NCI-H2196 (cell line): Measurements from ENCODE around the gene SWSAP1.
"Not testable (repeated sequence)": the region's sequence is repeated elsewhere in the genome, so short reads cannot be mapped to it uniquely, and the experiment has no call there.

ENCODE experiments used
- DNase-seq: peaks from one replicate; lab custom pipeline; 2025; ENCODE audit not compliant: unreplicated experiment; lab: John Stamatoyannopoulos, UW

SWSAP1 gene

DNA sequence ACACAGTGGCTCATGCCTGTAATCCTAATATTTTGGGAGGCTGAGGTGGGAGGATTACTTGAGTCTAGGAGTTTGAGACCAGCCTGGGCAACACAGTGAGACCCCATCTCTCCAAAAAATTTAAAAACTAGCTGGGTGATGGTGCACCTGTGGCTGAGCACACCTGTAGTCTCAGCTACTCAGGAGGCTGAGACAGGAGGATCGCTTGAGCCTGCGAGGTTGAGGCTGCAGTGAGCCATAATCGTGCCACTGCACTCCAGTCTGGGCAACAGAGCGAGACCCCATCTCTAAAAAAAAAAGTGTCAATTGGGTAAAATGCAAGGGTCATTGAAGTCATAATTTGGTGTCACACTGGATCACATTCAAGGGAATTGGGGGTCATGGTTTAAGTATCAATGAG lies 20.4 kb upstream of the SWSAP1 start:
- not testable (repeated sequence) for DNase-seq

DNA sequence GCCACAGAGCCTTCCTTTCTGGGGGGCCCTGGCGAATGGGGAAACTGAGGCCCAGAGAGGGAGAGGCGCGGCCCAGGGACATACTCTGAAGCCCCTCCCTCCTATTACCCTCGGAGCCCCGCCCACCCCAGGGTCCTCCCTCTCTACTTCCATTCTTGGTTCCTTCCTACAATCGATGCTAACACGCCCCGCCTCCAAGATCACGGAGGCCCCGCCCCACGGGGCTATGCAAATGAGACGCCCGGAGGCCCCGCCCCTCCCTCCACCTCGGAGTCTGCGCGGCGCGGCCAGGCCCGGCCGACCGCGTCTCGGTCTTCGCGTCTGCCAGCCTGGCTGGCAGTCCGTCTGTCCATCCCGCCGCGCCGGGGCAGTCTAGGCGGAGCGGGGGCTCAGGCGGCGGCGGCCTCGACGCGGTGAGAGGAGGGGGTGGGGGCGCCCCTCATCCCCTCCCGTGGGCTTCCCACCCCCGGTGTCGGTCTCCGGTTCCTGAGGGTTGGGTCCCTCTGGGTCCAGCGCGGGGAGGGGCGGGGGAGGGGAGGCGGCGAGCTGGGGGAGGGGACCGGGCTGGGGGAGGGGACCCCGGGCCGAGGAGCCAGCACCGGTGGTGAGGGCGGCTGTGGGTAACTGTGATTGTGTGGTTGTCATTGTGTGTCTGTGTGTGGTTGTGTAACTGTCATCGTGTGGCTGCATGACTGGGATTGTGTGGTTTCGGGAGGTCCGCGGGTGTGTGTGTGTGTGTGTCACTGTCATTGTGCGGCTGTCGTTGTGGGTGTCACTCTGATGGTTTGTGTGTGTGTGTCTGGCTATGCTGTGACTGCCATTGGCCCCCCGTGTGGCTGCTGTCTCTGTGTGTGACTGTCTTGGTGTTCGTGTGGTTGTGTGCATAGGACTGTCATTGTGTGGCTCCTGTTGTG lies 19.0 kb upstream of the SWSAP1 start, which contains the start of gene PLPPR2:
Gene PLPPR2 (plus strand): TSS at position 273 of the 914 bp plus-strand sequence. CDS start 2,242 bp downstream, outside the sequence.
- DNase-seq, result peak; percentile 96

DNA sequence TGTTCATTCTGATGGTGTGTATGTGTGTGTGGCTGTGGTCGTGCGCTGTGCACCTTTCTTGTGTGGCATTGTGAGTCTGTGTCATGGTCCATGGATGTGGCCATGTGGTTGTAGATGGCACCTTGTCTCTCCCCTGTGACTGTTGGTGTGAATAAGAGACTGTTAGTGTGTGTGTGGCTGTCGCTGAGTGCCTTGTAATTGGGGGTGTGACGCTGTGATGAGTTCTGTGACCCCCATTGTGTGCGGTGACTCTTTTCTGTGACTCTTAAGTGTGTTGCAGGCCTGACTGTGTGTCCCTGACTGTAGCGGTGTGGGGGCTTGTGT lies 18.4 kb upstream of the SWSAP1 start:
- no peak for DNase-seq

DNA sequence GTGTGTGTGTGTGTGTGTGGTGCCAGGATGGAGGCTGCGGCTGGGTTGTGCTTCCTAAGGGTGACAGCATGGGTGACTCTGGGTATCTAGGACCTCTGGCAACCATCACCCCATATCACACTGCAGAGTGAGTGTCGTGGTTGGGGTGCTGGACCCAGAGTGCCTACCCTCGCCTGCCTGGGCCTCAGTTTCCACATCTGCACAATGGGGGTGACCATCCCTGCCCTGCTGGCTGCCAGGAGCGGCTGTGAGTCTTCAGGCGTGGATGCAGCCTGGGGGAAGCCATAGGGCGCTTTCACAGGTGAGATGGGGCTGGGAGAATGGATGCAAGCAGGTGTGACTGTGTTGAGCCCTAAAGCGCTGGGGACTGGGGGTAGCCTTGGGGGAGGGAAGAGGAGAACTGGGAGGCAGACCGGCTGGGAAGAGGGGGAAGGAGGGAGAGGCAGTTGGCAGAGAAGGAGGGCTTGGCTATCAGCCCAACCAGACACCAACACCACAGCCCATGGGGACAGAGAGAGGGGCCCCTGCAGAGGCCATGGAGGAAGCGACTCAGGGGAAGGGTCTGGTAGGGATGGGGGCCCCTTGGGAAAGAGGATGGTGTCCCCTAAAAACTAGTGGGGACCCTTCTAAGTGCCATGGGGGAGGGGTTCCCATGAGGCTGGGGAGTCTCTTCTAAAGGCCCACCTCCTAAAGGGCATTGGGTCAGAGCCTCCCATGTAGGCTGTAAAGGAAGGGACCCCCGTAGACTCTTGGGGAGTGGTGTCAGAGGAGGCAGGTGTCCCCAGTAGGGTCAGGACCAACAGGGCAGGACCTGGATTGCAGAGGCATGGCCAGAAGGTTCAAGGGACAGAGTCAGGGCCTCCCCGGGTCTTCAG lies 17.6 kb upstream of the SWSAP1 start:
- no peak for DNase-seq

DNA sequence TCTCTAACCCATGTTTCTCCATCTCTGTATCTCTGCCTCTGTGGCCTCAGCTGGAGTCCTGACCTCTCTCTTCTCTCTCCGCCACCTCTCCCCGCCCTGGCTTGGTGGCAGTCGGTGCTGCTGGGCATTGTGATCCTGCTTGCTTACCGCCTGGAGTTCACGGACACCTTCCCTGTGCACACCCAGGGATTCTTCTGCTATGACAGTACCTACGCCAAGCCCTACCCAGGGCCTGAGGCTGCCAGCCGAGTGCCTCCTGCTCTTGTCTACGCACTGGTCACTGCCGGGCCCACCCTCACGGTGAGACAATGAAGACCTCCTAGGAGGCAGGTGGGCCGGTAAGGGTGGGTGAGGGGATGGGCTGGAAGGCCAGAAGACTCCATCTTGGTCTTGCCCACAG lies 15.0 kb upstream of the SWSAP1 start:
- DNase-seq, result no peak

DNA sequence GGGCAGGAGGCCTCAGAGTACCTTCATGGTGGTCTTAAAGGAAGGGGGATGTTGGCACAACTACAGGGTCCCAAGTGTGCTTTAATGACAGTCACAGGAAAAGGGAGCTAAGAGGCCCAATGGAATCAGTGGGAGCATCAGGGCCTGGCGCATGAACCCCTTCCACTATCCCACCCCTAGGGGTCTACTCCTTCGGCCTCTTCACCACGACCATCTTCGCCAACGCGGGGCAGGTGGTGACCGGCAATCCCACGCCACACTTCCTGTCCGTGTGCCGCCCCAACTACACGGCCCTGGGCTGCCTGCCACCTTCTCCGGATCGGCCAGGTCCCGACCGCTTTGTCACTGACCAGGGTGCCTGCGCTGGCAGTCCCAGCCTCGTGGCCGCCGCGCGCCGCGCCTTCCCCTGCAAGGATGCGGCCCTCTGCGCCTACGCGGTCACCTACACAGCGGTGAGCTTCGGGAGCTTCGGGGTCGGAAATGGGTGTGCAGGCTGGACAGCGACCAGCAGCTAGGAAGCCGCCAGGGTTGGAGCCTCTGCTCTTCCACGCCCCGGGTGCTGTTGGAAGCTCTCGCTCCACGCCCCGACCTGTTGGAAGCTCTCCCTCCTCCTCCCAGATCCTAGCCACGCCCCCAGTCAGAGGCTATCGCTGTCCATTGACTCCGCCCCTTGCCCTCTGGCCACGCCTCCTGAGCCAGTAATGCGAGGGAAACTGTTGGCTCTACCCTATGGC lies 13.3 kb upstream of the SWSAP1 start:
- peak; percentile 60 for DNase-seq

DNA sequence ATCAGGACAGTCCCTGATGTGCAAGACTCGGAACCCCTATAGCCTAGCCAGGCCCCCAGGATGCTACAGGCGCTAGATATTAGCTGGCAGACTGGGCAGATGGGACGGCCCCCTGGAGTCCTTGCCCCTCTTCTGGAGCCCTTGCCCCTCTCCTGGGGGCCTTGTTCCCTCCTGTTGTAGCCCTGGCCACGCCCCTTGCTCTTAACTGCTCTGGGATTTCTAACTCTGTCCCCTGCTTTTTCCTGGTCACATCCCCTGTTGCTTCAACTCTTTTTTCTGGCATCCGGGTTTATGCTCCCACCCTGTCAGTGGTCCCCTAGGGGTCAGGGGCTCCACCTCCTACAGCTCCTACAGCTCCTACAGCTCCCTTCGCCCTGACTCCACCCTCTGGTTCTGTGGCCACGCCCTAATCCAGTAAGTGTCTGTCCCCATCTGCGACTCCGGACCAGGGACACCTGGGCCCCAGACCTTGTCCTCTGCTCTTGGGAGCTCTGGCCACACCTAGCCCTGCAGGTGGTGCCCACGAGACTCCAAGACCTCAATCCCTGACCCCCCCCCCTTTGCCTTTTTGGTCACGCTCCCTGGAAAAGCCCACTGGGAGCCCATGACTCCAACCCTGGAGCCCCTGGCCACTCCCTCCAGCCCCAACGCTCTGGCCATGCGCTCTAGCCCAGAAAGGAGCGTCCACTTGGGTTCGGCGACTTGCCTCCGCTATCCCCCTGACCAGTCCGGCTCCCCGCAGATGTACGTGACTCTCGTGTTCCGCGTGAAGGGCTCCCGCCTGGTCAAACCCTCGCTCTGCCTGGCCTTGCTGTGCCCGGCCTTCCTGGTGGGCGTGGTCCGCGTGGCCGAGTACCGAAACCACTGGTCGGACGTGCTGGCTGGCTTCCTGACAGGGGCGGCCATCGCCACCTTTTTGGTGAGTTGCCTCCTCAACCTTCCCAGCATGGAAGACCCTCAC lies 12.4 kb upstream of the SWSAP1 start:
- DNase-seq, result no peak

DNA sequence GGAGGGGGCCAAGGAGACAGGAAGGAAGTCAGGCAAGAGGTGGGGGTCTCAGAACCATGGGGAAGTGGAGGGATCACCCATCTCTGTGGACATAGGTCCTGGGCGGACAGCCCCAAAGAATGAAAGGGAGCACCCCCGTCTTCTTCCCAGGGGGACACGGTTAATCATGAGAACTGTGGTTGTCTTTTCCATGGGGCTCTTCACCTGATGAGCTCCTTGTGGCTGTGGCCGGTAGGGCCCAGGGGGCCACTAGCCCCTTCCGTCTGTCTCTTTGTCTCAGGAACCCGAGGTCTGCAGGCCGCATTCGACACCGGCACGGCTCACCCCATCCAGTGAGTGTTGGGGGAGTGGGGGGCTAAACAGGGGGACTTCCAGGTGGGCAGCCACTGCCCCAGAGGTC lies 10.6 kb upstream of the SWSAP1 start:
- no peak for DNase-seq

DNA sequence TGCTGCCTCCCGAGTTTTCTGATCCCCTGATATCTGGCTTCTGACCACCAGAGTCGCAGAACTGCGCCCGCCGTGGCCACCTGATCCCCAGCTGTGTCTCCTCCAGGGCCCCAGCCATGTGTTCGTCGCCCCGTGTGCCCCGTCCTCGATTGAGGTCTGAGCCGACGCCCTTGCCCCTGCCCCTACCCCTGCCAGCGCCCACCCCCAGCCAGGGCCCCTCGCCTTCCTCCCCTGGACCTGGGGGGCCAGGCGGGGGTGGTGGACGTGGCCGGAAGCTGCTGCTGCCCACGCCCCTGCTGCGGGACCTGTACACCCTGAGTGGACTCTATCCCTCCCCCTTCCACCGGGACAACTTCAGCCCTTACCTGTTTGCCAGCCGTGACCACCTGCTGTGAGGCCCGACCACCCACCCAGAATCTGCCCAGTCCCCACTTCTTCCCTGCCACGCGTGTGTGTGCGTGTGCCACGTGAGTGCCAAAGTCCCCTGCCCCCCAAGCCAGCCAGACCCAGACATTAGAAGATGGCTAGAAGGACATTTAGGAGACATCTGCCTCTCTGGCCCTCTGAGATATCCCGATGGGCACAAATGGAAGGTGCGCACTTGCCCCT lies 10.1 kb upstream of the SWSAP1 start:
- DNase-seq, result no peak

DNA sequence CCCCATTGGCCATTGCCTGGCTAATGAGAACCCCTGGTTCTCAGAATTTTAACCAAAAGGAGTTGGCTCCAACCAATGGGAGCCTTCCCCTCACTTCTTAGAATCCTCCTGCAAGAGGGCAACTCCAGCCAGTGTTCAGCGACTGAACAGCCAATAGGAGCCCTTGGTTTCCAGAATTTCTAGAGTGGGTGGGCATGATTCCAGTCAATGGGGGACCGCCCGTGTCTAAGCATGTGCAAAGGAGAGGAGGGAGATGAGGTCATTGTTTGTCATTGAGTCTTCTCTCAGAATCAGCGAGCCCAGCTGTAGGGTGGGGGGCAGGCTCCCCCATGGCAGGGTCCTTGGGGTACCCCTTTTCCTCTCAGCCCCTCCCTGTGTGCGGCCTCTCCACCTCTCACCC lies 9.5 kb upstream of the SWSAP1 start:
- DNase-seq, result no peak

DNA sequence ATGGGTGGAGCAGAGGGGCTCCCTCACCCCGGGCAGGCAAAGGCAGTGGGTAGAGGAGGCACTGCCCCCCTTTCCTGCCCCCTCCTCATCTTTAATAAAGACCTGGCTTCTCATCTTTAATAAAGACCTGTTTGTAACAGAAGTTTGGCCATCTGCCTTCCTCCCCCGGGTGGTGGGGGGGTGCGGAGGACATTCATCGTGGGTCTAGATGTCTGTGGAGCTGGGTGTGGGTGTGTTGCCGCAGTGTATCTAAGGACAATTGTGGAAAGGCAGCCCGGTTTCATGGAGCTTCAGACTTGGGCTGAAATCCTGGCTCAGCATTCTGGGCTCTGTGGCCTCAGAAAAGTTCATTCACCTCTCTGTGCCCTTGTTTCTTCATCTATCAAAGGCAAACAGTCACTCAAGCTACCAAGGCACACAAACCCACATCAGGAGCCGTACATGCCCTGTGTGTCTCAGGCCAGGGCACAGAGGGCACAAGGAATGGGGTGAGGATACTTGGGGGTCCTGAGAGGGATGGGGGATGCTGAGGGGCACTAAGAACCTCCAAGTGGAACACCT lies 8.8 kb upstream of the SWSAP1 start:
- DNase-seq, result no peak

DNA sequence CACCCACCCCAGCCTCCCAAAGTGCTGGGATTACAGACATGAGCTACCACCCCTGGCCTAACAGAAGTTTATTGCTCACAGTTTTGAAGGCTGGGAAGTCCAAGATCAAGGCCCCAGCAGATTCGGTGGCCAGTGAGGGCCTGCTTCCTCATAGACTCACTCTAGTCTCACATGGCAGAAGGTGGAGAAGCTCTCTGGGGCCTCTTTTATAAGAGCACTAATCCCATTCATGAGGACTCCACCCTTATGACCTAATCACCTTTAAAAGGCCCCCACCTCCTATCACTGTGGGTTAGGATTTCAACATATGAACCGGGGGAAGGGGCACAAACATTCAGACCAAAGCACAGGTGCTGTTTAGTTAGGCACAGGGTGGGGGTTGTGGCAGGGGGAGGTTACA lies 6.9 kb upstream of the SWSAP1 start:
- DNase-seq, result no peak

DNA sequence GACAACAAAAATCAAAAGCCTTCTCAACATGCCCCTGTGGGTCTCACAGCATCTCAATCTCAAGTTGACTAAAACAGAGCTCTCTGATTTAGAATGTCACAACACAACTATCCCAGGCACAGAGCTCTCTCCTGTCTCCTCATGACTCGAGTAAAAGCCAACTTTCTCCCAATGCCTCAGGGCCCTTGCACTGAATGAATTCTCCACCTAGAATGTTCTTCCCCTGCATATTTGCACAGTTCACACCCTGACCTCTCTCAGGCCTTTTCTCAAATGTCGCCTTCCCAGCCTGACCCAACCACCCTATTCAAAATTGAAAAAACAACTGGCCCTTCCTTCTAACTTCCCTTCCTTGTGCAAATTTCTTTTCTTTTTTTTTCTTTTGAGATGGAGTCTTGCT lies 3.7 kb upstream of the SWSAP1 start:
- no peak for DNase-seq

DNA sequence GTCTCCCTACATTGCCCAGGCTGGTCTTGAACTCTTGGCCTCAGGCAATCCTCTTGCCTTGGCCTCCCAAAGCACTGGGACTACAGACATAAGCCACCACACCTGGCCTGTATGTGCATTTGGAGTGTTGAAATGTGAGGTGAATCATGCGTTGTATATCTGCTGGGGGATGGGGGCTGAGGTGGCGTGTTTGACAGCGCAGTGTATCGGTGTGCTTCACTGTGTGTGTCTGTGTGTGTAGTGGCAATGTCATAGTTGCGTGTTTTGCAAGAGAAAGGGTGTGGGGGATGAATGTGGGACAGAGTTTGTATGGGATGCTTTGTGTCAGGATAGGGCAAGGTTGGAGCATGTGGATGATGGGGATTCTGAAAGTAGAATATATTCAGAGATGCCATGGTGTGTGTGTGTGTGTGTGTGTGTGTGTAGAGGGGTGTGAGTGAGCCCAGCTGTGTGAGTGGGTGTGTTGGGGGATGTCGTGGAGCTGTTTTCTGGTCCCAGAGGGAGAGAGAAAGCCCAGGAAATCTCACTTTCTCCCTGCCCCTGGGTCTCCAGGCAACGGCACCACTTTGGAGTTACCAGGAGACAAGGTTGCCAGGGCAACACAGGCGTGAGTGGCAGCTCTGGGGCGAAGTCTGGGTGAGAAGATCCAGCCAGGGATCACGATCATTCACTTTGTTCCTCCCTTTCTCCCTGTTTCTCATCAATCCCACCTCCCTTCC lies 1.1 kb upstream of the SWSAP1 start:
- DNase-seq, result peak; percentile 89

DNA sequence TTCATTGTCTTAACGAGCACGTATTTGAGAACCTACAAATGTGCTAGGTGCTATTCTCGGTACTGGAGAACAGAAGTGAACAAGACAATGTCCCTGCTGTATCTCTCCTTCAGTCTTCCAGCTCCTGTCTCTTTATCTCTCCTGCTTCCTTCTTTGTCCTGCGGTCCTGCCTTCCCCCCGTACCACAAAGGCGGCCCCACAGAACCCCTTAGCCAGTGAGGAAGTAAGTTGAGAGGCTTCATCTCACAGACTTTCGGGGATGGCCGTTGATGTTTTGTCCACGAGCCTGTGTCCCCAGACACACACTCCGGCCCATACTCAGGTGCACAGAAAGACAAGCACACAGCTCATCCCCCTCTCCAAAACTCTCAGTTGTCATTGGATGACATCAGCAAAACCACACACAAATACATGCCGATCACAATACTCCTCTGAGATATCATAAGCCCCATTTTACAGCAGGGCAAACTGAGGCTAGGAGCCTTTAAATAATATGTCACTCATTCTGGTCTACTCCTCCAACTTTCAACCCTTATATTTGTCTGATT lies 507 bp upstream of the SWSAP1 start:
- no peak for DNase-seq

DNA sequence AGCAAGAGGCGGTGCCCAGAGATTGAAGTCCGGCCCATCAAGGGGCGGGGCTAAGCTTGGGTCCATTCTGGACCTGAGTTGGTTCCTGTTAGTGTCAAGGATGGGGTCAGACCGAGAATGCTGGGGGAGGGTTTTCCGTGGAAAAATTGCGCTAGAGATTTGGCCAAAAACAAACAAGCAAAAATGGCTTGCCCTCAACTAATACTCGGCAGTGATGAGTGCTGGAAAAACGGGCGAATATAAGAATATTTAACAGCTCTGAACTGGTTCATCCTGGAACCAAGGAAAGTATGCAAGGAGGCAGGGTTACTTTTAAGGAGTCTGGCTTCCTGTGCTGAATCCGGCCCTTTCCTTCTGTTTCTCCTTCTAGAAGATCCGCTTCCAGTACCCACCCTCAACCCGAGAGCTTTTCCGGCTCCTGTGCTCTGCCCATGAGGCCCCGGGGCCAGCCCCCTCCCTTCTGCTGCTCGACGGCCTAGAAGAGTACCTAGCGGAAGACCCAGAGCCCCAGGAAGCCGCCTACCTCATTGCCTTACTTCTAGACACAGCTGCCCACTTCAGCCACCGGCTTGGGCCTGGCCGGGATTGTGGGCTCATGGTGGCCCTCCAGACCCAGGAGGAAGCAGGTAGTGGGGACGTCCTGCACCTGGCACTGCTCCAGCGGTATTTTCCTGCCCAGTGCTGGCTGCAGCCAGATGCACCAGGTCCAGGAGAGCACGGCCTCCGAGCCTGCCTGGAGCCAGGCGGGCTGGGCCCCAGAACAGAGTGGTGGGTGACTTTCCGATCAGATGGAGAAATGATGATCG lies 880 bp downstream of the SWSAP1 start:
- DNase-seq, result peak; percentile 58

DNA sequence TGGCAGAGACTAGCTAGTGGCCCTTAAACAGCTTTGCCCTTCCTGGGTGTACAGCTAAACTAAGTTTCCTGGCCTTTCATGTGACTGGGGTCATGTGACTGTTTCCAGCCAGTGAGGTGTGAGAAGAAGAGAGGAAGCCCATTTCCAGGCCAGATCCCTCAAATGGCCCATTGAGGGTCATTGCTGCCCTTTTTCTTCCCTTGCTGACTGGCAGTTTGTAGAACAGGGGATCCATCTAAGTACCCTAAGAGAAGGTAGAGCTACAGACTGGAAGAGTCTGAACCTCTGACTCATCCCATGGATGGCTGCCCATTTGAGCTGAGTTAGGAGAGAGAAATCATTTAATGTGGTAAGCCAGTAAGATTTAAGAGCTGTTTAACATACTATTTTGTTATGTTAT lies 2.8 kb downstream of the SWSAP1 start:
- DNase-seq, result no peak

DNA sequence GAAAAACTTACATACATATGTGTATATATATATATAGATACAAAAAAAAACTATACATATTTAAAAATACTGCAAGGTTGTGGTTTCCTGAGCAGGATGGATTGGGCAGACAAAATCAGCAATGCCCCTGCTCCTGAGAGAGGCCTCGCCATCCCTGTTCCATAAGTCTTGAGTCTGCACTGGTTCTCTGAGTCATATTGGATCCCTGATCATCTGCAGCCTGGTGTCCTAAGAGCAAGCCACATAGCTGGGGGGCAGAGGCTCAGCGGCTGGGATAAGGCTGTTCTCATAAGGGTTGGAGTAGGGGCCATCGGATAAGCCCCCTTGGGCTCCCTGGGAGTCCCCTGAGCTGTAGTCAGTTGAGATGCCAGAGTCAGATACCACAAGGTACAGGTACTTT lies 3.3 kb downstream of the SWSAP1 start:
- no peak for DNase-seq
